WTC11 (cell line): ENCODE measurements around the gene CELF2. TPM values are rescaled to one million over a fixed set of nuclear protein-coding genes. Genes with fewer than 3 reads are reported as not detected.

Experiments used
- ATAC-seq: fragments of 200-7000 bp; cut with Tn5 transposase; 2 replicates; pipeline ENCODE4 v1.10.0; 2021; ENCODE audit warnings: mild to moderate bottlenecking, moderate library complexity
- CTCF ChIA-PET: fragments of 300-600 bp; sonication (Branson Sonifier 250); formaldehyde crosslinking; loops from one replicate; lab custom pipeline; 2021; ENCODE audit warnings: antibody characterized with exemption; lab: Charles Lee
- POLR2A ChIA-PET: fragments of 350-600 bp; sonication (Branson Sonifier 250); formaldehyde crosslinking; loops from one replicate; lab custom pipeline; 2021; ENCODE audit warnings: antibody characterized with exemption; lab: Charles Lee
- DNase-seq: peaks from one replicate; pipeline ENCODE4 v3.0.0; 2021; ENCODE audit warnings: low spot score
- H3K27ac Mint-ChIP-seq: 2 replicates; pipeline ENCODE4 v1.8.0; 2021; ENCODE audit warnings: mixed read lengths
- H3K27me3 Mint-ChIP-seq: 2 replicates; pipeline ENCODE4 v1.8.0; 2021; ENCODE audit warnings: low read depth, mild to moderate bottlenecking, moderate library complexity, mixed read lengths
- H3K36me3 Mint-ChIP-seq: 2 replicates; pipeline ENCODE4 v1.8.0; 2021; ENCODE audit warnings: mixed read lengths
- H3K4me1 Mint-ChIP-seq: 2 replicates; pipeline ENCODE4 v1.8.0; 2022; ENCODE audit warnings: mixed read lengths
- H3K4me3 Mint-ChIP-seq: 2 replicates; pipeline ENCODE4 v1.8.0; 2021; ENCODE audit warnings: mild to moderate bottlenecking, moderate library complexity, mixed read lengths
- H3K9me3 Mint-ChIP-seq: 2 replicates; pipeline ENCODE4 v1.8.0; 2021; ENCODE audit warnings: mixed read lengths
- CREB1 ChIP-seq: sonication (generic); formaldehyde crosslinking; IDR thresholded peaks from 2 replicates; pipeline ENCODE4 v1.8.0; 2023; ENCODE audit warnings: mild to moderate bottlenecking, missing genetic modification reagents
- ELF4 ChIP-seq: sonication (generic); formaldehyde crosslinking; IDR thresholded peaks from 2 replicates; pipeline ENCODE4 v1.8.1; 2022; ENCODE audit warnings: low read depth, mild to moderate bottlenecking, moderate library complexity, missing genetic modification reagents
- ESRRA ChIP-seq: sonication (generic); formaldehyde crosslinking; IDR thresholded peaks from 2 replicates; pipeline ENCODE4 v1.8.1; 2022; ENCODE audit warnings: mild to moderate bottlenecking, missing genetic modification reagents, borderline replicate concordance
- FOXJ3 ChIP-seq: sonication (generic); formaldehyde crosslinking; IDR thresholded peaks from 2 replicates; pipeline ENCODE4 v1.9.0; 2021; ENCODE audit warnings: missing genetic modification reagents, mild to moderate bottlenecking, borderline replicate concordance
- FOXP1 ChIP-seq: sonication (generic); formaldehyde crosslinking; IDR thresholded peaks from 2 replicates; pipeline ENCODE4 v1.8.0; 2022; ENCODE audit warnings: missing genetic modification reagents, mild to moderate bottlenecking, moderate library complexity, borderline replicate concordance
- MXD4 ChIP-seq: fragments of 250-450 bp; sonication (Bioruptor Pico); IDR thresholded peaks from 2 replicates; pipeline ENCODE4 v1.8.0; 2021; ENCODE audit warnings: mild to moderate bottlenecking, moderate library complexity, borderline replicate concordance
- MYBL2 ChIP-seq: sonication (generic); formaldehyde crosslinking; IDR thresholded peaks from 2 replicates; pipeline ENCODE4 v1.8.1; 2023; ENCODE audit warnings: mild to moderate bottlenecking, moderate library complexity, missing genetic modification reagents
- RORB ChIP-seq: fragments of 250-450 bp; sonication (Bioruptor Pico); IDR thresholded peaks from 2 replicates; pipeline ENCODE4 v1.9.0; 2021; ENCODE audit warnings: mild to moderate bottlenecking
- total RNA-seq: library from RNA; stranded (reverse); gene quantifications from 3 replicates; pipeline ENCODE4 v1.2.3, GENCODE V29; 2021
- TF ChIP-seq, protein P1 (sequence below): sonication (generic); formaldehyde crosslinking; IDR thresholded peaks from 2 replicates; pipeline ENCODE4 v1.8.0; 2023; ENCODE audit warnings: missing genetic modification reagents, mild to moderate bottlenecking, borderline replicate concordance
- TF ChIP-seq, protein P2 (sequence below): sonication (generic); formaldehyde crosslinking; conservative IDR thresholded peaks from 2 replicates; pipeline ENCODE4 v1.8.1; 2023; ENCODE audit warnings: mild to moderate bottlenecking, low read depth, missing genetic modification reagents, moderate library complexity
- TF ChIP-seq, protein P3 (sequence below): fragments of 250-450 bp; sonication (Bioruptor Pico); conservative IDR thresholded peaks from 2 replicates; pipeline ENCODE4 v1.9.0; 2021; ENCODE audit warnings: mild to moderate bottlenecking
- TF ChIP-seq, protein P4 (sequence below): sonication (generic); formaldehyde crosslinking; IDR thresholded peaks from 2 replicates; pipeline ENCODE4 v1.8.0; 2023; ENCODE audit warnings: mild to moderate bottlenecking, missing genetic modification reagents
- TF ChIP-seq, protein P5 (sequence below): sonication (generic); formaldehyde crosslinking; IDR thresholded peaks from 2 replicates; pipeline ENCODE4 v1.8.1; 2022; ENCODE audit warnings: mild to moderate bottlenecking, missing genetic modification reagents, moderate library complexity, borderline replicate concordance
- TF ChIP-seq, protein P6 (sequence below): sonication (generic); formaldehyde crosslinking; IDR thresholded peaks from 2 replicates; pipeline ENCODE4 v1.8.0; 2022; ENCODE audit warnings: mild to moderate bottlenecking, missing genetic modification reagents

The CELF2 gene
- total RNA-seq, 1 experiment from 2014 or later, result 24.6 TPM

DNA sequence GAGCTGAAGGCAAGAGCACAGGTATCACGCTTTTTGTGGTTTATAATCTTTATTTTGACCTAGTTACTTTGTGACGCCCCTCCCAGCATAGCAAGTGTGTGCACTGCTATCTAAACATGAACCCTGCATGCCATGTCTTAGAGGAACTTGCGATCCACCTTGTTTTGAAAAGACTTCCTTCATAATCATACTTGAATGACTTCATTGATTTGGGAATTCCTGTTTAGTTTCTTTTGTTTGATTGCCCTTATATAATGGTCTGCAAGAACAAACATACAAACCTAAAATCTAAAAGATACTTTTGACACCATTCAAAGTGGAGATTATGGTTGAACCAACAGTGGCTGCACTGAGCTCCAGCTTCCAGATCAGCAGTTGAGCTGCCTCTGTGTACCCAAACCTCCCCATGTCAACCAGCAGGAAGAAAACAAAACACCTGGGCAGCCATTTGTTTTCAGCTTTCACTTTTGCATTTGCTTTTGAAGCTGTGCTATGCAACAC is 132.6 kb downstream of the CELF2 start:
- no peak overlapping the region for H3K27ac Mint-ChIP-seq
- H3K27me3 Mint-ChIP-seq, result no peaks in the 10 kb centered on the region
- DNase-seq (no peak), ATAC-seq (no peak)
- ChIA-PET POLR2A (no interaction called here), CTCF (no interaction called here)
- H3K4me1 Mint-ChIP-seq, result peaks cover 77% of the 10 kb centered on the region
- TF ChIP-seq, protein P1, sequence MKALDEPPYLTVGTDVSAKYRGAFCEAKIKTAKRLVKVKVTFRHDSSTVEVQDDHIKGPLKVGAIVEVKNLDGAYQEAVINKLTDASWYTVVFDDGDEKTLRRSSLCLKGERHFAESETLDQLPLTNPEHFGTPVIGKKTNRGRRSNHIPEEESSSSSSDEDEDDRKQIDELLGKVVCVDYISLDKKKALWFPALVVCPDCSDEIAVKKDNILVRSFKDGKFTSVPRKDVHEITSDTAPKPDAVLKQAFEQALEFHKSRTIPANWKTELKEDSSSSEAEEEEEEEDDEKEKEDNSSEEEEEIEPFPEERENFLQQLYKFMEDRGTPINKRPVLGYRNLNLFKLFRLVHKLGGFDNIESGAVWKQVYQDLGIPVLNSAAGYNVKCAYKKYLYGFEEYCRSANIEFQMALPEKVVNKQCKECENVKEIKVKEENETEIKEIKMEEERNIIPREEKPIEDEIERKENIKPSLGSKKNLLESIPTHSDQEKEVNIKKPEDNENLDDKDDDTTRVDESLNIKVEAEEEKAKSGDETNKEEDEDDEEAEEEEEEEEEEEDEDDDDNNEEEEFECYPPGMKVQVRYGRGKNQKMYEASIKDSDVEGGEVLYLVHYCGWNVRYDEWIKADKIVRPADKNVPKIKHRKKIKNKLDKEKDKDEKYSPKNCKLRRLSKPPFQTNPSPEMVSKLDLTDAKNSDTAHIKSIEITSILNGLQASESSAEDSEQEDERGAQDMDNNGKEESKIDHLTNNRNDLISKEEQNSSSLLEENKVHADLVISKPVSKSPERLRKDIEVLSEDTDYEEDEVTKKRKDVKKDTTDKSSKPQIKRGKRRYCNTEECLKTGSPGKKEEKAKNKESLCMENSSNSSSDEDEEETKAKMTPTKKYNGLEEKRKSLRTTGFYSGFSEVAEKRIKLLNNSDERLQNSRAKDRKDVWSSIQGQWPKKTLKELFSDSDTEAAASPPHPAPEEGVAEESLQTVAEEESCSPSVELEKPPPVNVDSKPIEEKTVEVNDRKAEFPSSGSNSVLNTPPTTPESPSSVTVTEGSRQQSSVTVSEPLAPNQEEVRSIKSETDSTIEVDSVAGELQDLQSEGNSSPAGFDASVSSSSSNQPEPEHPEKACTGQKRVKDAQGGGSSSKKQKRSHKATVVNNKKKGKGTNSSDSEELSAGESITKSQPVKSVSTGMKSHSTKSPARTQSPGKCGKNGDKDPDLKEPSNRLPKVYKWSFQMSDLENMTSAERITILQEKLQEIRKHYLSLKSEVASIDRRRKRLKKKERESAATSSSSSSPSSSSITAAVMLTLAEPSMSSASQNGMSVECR (CRISPR knock-in tag), result no peak
- no peak for TF ChIP-seq ELF4
- no peak overlapping the region for H3K4me3 Mint-ChIP-seq
- no peaks in the 10 kb centered on the region for H3K36me3 Mint-ChIP-seq
- no peaks in the 10 kb centered on the region for H3K9me3 Mint-ChIP-seq

DNA sequence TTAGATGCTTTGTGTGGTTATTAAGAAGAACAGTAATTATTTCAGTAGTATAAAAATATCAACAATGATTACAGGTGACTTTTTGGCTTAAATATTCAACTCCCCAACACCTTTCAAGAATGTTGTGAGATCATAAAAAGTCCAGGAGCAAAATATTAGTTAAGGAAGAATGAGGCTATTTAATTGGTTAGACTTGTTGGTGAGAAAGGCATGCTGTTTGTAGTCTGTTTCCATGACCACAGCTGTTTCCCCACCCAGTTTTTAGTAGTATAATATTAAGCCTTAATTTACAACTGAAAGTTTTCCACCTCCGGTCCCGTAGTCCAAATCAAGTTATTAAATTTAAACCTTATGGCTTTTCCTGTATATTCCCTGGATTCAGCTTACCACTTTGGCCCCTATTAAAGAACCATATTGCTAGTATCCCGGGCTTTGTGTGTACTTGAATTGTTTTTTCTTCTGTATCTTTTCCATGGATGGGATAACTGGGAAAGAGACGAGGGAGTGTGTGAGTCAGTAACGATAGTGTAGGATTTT is 133.3 kb downstream of the CELF2 start:
- Mint-ChIP-seq H3K4me3 (no peak overlapping the region), H3K9me3 (no peaks in the 10 kb centered on the region), H3K4me1 (peaks cover 75% of the 10 kb centered on the region), H3K36me3 (no peaks in the 10 kb centered on the region), H3K27me3 (no peaks in the 10 kb centered on the region), H3K27ac (no peak overlapping the region)
- no peak for DNase-seq
- CTCF ChIA-PET, result no interaction called here
- POLR2A ChIA-PET, result no interaction called here
- no peak for ATAC-seq
- TF ChIP-seq, protein P2, sequence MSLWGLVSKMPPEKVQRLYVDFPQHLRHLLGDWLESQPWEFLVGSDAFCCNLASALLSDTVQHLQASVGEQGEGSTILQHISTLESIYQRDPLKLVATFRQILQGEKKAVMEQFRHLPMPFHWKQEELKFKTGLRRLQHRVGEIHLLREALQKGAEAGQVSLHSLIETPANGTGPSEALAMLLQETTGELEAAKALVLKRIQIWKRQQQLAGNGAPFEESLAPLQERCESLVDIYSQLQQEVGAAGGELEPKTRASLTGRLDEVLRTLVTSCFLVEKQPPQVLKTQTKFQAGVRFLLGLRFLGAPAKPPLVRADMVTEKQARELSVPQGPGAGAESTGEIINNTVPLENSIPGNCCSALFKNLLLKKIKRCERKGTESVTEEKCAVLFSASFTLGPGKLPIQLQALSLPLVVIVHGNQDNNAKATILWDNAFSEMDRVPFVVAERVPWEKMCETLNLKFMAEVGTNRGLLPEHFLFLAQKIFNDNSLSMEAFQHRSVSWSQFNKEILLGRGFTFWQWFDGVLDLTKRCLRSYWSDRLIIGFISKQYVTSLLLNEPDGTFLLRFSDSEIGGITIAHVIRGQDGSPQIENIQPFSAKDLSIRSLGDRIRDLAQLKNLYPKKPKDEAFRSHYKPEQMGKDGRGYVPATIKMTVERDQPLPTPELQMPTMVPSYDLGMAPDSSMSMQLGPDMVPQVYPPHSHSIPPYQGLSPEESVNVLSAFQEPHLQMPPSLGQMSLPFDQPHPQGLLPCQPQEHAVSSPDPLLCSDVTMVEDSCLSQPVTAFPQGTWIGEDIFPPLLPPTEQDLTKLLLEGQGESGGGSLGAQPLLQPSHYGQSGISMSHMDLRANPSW (CRISPR knock-in tag), result no peak
- TF ChIP-seq ESRRA (CRISPR knock-in tag) (no peak), FOXP1 (CRISPR knock-in tag) (no peak), MYBL2 (no peak), MXD4 (no peak), FOXJ3 (CRISPR knock-in tag) (no peak), CREB1 (CRISPR knock-in tag) (no peak), RORB (CRISPR knock-in tag) (no peak)
- TF ChIP-seq, protein P3, sequence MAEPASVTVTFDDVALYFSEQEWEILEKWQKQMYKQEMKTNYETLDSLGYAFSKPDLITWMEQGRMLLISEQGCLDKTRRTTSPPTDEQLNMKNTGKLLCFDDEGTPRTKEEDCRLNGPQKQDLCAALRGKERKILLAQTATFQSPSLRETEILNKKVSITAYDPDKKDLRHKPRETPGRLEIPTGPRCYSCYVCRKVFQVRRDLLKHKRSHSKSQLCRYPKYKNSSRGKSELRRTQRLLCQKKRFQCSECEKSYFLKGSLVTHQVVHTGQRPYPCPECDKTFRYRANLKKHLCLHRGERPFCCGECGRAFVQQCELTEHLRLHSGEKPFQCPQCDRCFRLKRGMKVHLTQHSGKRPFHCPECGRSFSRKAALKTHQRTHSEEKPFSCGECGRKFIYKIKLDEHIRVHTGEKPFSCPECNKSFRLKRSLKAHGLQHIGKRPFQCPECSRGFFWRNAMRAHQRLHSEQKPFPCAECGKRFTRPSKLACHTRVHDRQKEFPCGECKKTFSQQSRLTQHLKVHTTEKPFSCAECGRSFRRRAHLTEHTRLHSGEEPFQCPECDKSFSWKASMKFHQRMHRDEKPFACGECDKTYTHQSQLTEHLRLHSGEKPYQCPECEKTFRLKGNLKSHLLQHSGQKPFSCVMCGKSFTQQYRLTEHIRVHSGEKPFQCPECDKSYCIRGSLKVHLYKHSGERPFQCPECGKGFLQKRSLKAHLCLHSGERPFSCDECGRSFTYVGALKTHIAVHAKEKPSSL (CRISPR knock-in tag), result no peak
- TF ChIP-seq, protein P4, sequence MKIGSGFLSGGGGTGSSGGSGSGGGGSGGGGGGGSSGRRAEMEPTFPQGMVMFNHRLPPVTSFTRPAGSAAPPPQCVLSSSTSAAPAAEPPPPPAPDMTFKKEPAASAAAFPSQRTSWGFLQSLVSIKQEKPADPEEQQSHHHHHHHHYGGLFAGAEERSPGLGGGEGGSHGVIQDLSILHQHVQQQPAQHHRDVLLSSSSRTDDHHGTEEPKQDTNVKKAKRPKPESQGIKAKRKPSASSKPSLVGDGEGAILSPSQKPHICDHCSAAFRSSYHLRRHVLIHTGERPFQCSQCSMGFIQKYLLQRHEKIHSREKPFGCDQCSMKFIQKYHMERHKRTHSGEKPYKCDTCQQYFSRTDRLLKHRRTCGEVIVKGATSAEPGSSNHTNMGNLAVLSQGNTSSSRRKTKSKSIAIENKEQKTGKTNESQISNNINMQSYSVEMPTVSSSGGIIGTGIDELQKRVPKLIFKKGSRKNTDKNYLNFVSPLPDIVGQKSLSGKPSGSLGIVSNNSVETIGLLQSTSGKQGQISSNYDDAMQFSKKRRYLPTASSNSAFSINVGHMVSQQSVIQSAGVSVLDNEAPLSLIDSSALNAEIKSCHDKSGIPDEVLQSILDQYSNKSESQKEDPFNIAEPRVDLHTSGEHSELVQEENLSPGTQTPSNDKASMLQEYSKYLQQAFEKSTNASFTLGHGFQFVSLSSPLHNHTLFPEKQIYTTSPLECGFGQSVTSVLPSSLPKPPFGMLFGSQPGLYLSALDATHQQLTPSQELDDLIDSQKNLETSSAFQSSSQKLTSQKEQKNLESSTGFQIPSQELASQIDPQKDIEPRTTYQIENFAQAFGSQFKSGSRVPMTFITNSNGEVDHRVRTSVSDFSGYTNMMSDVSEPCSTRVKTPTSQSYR (CRISPR knock-in tag), result no peak
- TF ChIP-seq, protein P5, sequence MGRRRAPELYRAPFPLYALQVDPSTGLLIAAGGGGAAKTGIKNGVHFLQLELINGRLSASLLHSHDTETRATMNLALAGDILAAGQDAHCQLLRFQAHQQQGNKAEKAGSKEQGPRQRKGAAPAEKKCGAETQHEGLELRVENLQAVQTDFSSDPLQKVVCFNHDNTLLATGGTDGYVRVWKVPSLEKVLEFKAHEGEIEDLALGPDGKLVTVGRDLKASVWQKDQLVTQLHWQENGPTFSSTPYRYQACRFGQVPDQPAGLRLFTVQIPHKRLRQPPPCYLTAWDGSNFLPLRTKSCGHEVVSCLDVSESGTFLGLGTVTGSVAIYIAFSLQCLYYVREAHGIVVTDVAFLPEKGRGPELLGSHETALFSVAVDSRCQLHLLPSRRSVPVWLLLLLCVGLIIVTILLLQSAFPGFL (CRISPR knock-in tag), result no peak
- TF ChIP-seq, protein P6, sequence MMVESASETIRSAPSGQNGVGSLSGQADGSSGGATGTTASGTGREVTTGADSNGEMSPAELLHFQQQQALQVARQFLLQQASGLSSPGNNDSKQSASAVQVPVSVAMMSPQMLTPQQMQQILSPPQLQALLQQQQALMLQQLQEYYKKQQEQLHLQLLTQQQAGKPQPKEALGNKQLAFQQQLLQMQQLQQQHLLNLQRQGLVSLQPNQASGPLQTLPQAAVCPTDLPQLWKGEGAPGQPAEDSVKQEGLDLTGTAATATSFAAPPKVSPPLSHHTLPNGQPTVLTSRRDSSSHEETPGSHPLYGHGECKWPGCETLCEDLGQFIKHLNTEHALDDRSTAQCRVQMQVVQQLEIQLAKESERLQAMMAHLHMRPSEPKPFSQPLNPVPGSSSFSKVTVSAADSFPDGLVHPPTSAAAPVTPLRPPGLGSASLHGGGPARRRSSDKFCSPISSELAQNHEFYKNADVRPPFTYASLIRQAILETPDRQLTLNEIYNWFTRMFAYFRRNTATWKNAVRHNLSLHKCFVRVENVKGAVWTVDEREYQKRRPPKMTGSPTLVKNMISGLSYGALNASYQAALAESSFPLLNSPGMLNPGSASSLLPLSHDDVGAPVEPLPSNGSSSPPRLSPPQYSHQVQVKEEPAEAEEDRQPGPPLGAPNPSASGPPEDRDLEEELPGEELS (CRISPR knock-in tag), result no peak
